Mesenchymal stem cell (in vitro differentiated cells and primary cell): ENCODE data around the gene DKK3.

Experiments
- DNase-seq: peaks from one replicate; pipeline ENCODE4 v3.0.0-alpha.2; 2013
- H2AFZ ChIP-seq: one replicate; pipeline ENCODE4 v1.6.1; 2013; ENCODE audit warnings: low read depth, mild to moderate bottlenecking, control low read depth, inconsistent platforms, low read length, moderate library complexity
- H2AK5ac ChIP-seq: 2 replicates; pipeline ENCODE4 v1.6.1; 2013; ENCODE audit warnings: low read length, moderate library complexity, mild to moderate bottlenecking, inconsistent platforms; ENCODE audit not compliant: severe bottlenecking
- H2BK120ac ChIP-seq: one replicate; pipeline ENCODE4 v1.6.1; 2013; ENCODE audit warnings: low read depth, mild to moderate bottlenecking, inconsistent platforms, low read length, moderate library complexity
- H2BK12ac ChIP-seq, 2 experiments: one replicate each; pipeline ENCODE4 v1.6.1; 2013; ENCODE audit warnings: inconsistent platforms in 2 of 2, low read length in 2 of 2, mild to moderate bottlenecking in 2 of 2, moderate library complexity in 2 of 2, control low read depth in 1 of 2
- H2BK15ac ChIP-seq: one replicate; pipeline ENCODE4 v1.6.1; 2013; ENCODE audit warnings: mild to moderate bottlenecking, low read depth, inconsistent platforms; ENCODE audit not compliant: poor library complexity, severe bottlenecking
- H2BK5ac ChIP-seq: 2 replicates; pipeline ENCODE4 v1.6.1; 2013; ENCODE audit warnings: low read depth, mild to moderate bottlenecking, low read length, control low read depth, inconsistent platforms; ENCODE audit not compliant: poor library complexity, severe bottlenecking
- H3K14ac ChIP-seq, 2 experiments: one replicate each; pipeline ENCODE4 v1.6.1; 2013; ENCODE audit warnings: inconsistent platforms in 2 of 2, low read length in 2 of 2, control low read depth in 1 of 2, mild to moderate bottlenecking in 1 of 2, moderate library complexity in 1 of 2
- H3K18ac ChIP-seq, 2 experiments: one replicate each; pipeline ENCODE4 v1.6.1; 2013; ENCODE audit warnings: inconsistent platforms in 2 of 2, low read length in 2 of 2, control low read depth in 1 of 2, low read depth in 1 of 2, mild to moderate bottlenecking in 1 of 2
- H3K23ac ChIP-seq, 2 experiments: one replicate each; pipeline ENCODE4 v1.6.1; 2013; ENCODE audit warnings: inconsistent platforms in 2 of 2, low read length in 2 of 2, mild to moderate bottlenecking in 2 of 2, moderate library complexity in 2 of 2, control low read depth in 1 of 2
- H3K27ac ChIP-seq: 2 replicates; pipeline ENCODE4 v1.5.1; 2013; ENCODE audit warnings: mild to moderate bottlenecking, moderate library complexity, low read length, control low read depth, inconsistent platforms; ENCODE audit not compliant: poor library complexity, severe bottlenecking
- H3K27me3 ChIP-seq, 2 experiments: 2 replicates each; pipeline versions ENCODE4 v1.6.1 to v1.7.0; 2013; ENCODE audit warnings: low read length in 2 of 2, mild to moderate bottlenecking in 2 of 2, moderate library complexity in 2 of 2, control low read depth in 1 of 2, inconsistent platforms in 1 of 2; ENCODE audit not compliant: control insufficient read depth in 1 of 2, insufficient read depth in 1 of 2
- H3K36me3 ChIP-seq, 2 experiments: 2 replicates each; pipeline versions ENCODE4 v1.6.1 to v1.7.0; 2013; ENCODE audit warnings: low read length in 2 of 2, control low read depth in 1 of 2, inconsistent platforms in 1 of 2, low read depth in 1 of 2, mild to moderate bottlenecking in 1 of 2; ENCODE audit not compliant: insufficient read depth in 2 of 2, control insufficient read depth in 1 of 2
- H3K4ac ChIP-seq, 2 experiments: one replicate each; pipeline ENCODE4 v1.6.1; 2013; ENCODE audit warnings: inconsistent platforms in 2 of 2, low read length in 2 of 2, mild to moderate bottlenecking in 2 of 2, moderate library complexity in 2 of 2, control low read depth in 1 of 2, low read depth in 1 of 2
- H3K4me1 ChIP-seq: 2 replicates; pipeline ENCODE4 v1.6.1; 2013; ENCODE audit warnings: low read depth, low read length, control low read depth; ENCODE audit not compliant: control insufficient read depth, insufficient read depth
- H3K4me2 ChIP-seq: 2 replicates; pipeline ENCODE4 v1.6.1; 2013; ENCODE audit warnings: low read length, mild to moderate bottlenecking, inconsistent platforms; ENCODE audit not compliant: poor library complexity, severe bottlenecking
- H3K4me3 ChIP-seq, 2 experiments: 2 replicates each; pipeline versions ENCODE4 v1.5.1 to v1.7.0; 2013; ENCODE audit warnings: low read length in 2 of 2, mild to moderate bottlenecking in 2 of 2, control low read depth in 1 of 2, low read depth in 1 of 2; ENCODE audit not compliant: insufficient read depth in 1 of 2
- H3K79me1 ChIP-seq: replicated peaks from 2 replicates; pipeline ENCODE4 v1.6.1; 2013; ENCODE audit warnings: mild to moderate bottlenecking, control low read depth, low read length, inconsistent platforms; ENCODE audit not compliant: poor library complexity, severe bottlenecking
- H3K9ac ChIP-seq: 2 replicates; pipeline ENCODE4 v1.7.0; 2013; ENCODE audit warnings: mild to moderate bottlenecking, low read length, moderate library complexity
- H3K9me3 ChIP-seq: 2 replicates; pipeline ENCODE4 v1.7.0; 2013; ENCODE audit warnings: mild to moderate bottlenecking, low read length; ENCODE audit not compliant: control insufficient read depth
- H4K8ac ChIP-seq: one replicate; pipeline ENCODE4 v1.6.1; 2013; ENCODE audit warnings: inconsistent platforms, mild to moderate bottlenecking, low read length, moderate library complexity
- H4K91ac ChIP-seq: one replicate; pipeline ENCODE4 v1.6.1; 2013; ENCODE audit warnings: mild to moderate bottlenecking, low read length, inconsistent platforms
- WGBS: methylation state at CpG from one replicate; pipeline ENCODE4 v1.1.7; 2013; ENCODE audit warnings: mixed read lengths; 5-methylcytosine and 5-hydroxymethylcytosine counted together

Gene DKK3

DNA sequence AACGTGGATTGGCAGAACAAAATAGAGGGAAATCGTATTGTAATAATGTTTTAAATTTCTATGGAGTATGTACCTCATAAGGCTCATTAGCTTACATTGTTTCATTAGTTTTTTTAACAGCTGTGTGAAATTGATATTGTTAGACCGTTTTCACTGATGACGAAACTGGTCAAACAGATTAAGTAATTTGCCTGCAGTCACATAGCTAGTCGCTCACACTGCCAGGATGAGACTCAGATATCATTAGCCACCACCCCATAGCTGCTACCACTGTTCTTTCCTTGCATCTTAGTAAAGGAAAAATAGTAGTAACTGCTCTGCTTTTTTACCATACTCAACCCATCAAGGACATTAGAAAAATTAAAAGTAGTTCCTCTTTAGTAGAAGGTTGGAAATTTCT lies 64.0 kb downstream of the DKK3 start:
- H2BK12ac ChIP-seq = no peak overlapping the region
- 88% methylated on average over 2 of the region's 5 CpGs for WGBS
- no peak overlapping the region for H2AK5ac ChIP-seq
- no peak overlapping the region for H4K91ac ChIP-seq
- no peak overlapping the region for H2AFZ ChIP-seq
- no peak overlapping the region for H3K9ac ChIP-seq
- H3K14ac ChIP-seq = no peak overlapping the region
- no peak overlapping the region for H2BK5ac ChIP-seq
- peaks cover 15% of the 10 kb centered on the region for H3K79me1 ChIP-seq
- DNase-seq = no peak
- no peak overlapping the region for H3K27ac ChIP-seq
- H3K23ac ChIP-seq = no peak overlapping the region
- H3K27me3 ChIP-seq = no peaks in the 10 kb centered on the region
- no peak overlapping the region for H2BK15ac ChIP-seq
- no peak overlapping the region for H3K18ac ChIP-seq
- no peak overlapping the region for H4K8ac ChIP-seq
- no peak overlapping the region for H2BK120ac ChIP-seq
- H3K4me2 ChIP-seq = no peak overlapping the region
- H3K36me3 ChIP-seq = peaks cover 0 to 89% of the 10 kb centered on the region in 2 experiments
- H3K4me1 ChIP-seq = no peaks in the 10 kb centered on the region
- H3K4me3 ChIP-seq = no peak overlapping the region
- H3K4ac ChIP-seq = no peak overlapping the region
- no peaks in the 10 kb centered on the region for H3K9me3 ChIP-seq

DNA sequence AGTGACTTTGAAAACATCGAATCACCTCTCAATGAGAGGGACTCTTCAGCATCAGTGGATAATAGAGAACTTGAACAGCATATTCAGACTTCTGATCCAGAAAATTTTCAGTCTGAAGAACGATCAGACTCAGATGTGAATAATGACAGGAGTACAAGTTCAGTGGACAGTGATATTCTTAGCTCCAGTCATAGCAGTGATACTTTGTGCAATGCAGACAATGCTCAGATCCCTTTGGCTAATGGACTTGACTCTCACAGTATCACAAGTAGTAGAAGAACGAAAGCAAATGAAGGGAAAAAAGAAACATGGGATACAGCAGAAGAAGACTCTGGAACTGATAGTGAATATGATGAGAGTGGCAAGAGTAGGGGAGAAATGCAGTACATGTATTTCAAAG lies 65.8 kb downstream of the DKK3 start:
- no peak overlapping the region for H2BK120ac ChIP-seq
- H3K36me3 ChIP-seq = peaks cover 0 to 86% of the 10 kb centered on the region in 2 experiments
- H3K4me1 ChIP-seq = no peaks in the 10 kb centered on the region
- WGBS = over 99% methylated on average over 3 of the region's 3 CpGs
- H3K4me3 ChIP-seq = no peak overlapping the region
- H2BK15ac ChIP-seq = no peak overlapping the region
- H3K79me1 ChIP-seq = peaks cover 16% of the 10 kb centered on the region
- H3K27ac ChIP-seq = no peak overlapping the region
- no peak overlapping the region for H2BK12ac ChIP-seq
- H4K91ac ChIP-seq = no peak overlapping the region
- no peak for DNase-seq
- no peak overlapping the region for H3K23ac ChIP-seq
- H3K4ac ChIP-seq = no peak overlapping the region
- H3K27me3 ChIP-seq = no peaks in the 10 kb centered on the region
- H3K9me3 ChIP-seq = no peaks in the 10 kb centered on the region
- H3K14ac ChIP-seq = no peak overlapping the region
- no peak overlapping the region for H3K4me2 ChIP-seq
- no peak overlapping the region for H2AK5ac ChIP-seq
- H2AFZ ChIP-seq = no peak overlapping the region
- H3K9ac ChIP-seq = no peak overlapping the region
- no peak overlapping the region for H2BK5ac ChIP-seq
- no peak overlapping the region for H3K18ac ChIP-seq
- no peak overlapping the region for H4K8ac ChIP-seq

DNA sequence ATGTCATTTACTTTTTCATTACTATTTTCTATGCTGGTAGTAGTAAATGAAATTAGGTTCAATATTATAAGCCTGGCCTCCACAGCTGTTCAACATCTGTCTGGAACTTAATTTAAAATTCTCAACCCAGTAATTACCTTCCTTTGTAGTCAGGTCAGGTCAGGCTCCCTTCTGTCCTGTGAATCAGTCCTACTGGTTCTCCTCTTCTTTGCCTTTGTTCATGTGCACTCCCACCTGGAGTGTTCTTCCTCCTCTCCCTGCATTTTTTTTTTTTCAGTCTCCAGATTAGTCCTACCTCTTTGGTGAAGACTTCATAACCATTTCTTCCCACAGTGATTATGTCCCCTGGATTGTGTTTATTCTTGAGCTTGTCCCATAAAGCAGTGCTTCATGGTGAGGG lies 67.9 kb downstream of the DKK3 start:
- Histone ChIP-seq H3K4me1 (no peaks in the 10 kb centered on the region), H3K9me3 (no peaks in the 10 kb centered on the region), H3K9ac (no peak overlapping the region), H4K91ac (no peak overlapping the region), H3K27ac (no peak overlapping the region), H2AK5ac (no peak overlapping the region), H3K23ac (no peak overlapping the region), H3K4me3 (no peak overlapping the region), H2BK15ac (no peak overlapping the region), H2BK12ac (no peak overlapping the region), H2BK5ac (no peak overlapping the region), H3K18ac (no peak overlapping the region), H4K8ac (no peak overlapping the region), H2BK120ac (no peak overlapping the region), H3K4me2 (no peak overlapping the region), H3K27me3 (no peaks in the 10 kb centered on the region), H3K79me1 (peaks cover 11% of the 10 kb centered on the region), H3K36me3 (peaks cover 0 to 84% of the 10 kb centered on the region in 2 experiments), H2AFZ (no peak overlapping the region), H3K14ac (no peak overlapping the region), H3K4ac (no peak overlapping the region)
- no peak for DNase-seq

DNA sequence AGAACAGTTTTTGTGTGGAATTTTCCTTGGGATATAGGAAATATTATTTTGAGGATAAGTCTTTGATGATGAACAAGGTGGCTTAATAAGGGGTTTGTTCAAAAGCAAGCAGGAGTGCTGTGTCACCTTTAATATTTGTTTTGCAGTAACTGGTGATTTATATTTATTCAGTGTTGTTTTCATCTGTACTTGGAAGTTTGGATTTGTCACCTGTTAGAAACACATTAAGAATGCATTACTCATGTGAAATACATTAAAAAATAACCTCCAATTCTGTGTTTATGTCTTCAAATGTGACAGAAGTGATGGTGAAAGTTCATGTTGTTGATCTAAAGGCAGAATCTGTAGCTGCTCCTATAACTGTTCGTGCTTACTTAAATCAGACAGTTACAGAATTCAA lies 70.5 kb downstream of the DKK3 start:
- no CpG with 5 or more reads among the region's 1 CpG for WGBS
- Histone ChIP-seq H2BK5ac (no peak overlapping the region), H3K14ac (no peak overlapping the region), H4K91ac (no peak overlapping the region), H3K4ac (no peak overlapping the region), H2BK12ac (no peak overlapping the region), H3K36me3 (peaks cover 0 to 85% of the 10 kb centered on the region in 2 experiments), H3K4me1 (no peaks in the 10 kb centered on the region), H3K18ac (no peak overlapping the region), H4K8ac (no peak overlapping the region), H3K27ac (no peak overlapping the region), H2AFZ (no peak overlapping the region), H2BK120ac (no peak overlapping the region), H2AK5ac (no peak overlapping the region), H3K79me1 (peaks cover 6% of the 10 kb centered on the region), H3K4me3 (no peak overlapping the region), H2BK15ac (no peak overlapping the region), H3K27me3 (no peaks in the 10 kb centered on the region), H3K4me2 (no peak overlapping the region), H3K9me3 (no peaks in the 10 kb centered on the region), H3K9ac (peak overlapping the region; percentile 30), H3K23ac (no peak overlapping the region)
- DNase-seq = no peak
